ENCODE results near the gene POLA2. TPM values are rescaled to one million over a fixed set of nuclear protein-coding genes. Genes with fewer than 3 reads are reported as not detected.

The POLA2 gene
- total RNA-seq, 1 donor from 2014 or later: 8.6 TPM

- no peak overlapping the region for H3K4me3 Mint-ChIP-seq (ENCODE audit: unreplicated experiment)
- H3K27ac Mint-ChIP-seq (ENCODE audit: unreplicated experiment): peak overlapping the region; percentile 22
- H3K27me3 Mint-ChIP-seq (ENCODE audit: unreplicated experiment): peaks cover 15% of the 10 kb centered on the region
- peak; percentile 54 for DNase-seq
- H3K4me1 Mint-ChIP-seq (ENCODE audit: low read depth, unreplicated experiment): peaks cover 49% of the 10 kb centered on the region
- H3K9me3 Mint-ChIP-seq (ENCODE audit: unreplicated experiment): peaks cover 8% of the 10 kb centered on the region
- H3K36me3 Mint-ChIP-seq (ENCODE audit: unreplicated experiment): peaks cover 5% of the 10 kb centered on the region
- TF ChIP-seq CTCF (IDR thresholded peaks at IDR 0.05; ENCODE audit: partially characterized antibody, unreplicated experiment): no peak
These were observed 36.4 kb downstream of the POLA2 start for GRCh38 chr11:65298131-65298535.

GRCh38 chr11:65298655-65299179 is 37.0 kb downstream of the POLA2 start:
- H3K27ac Mint-ChIP-seq (ENCODE audit: unreplicated experiment): peak overlapping the region; percentile 22
- peaks cover 15% of the 10 kb centered on the region for H3K27me3 Mint-ChIP-seq (ENCODE audit: unreplicated experiment)
- H3K9me3 Mint-ChIP-seq (ENCODE audit: unreplicated experiment): peaks cover 8% of the 10 kb centered on the region
- H3K36me3 Mint-ChIP-seq (ENCODE audit: unreplicated experiment): peaks cover 5% of the 10 kb centered on the region
- peaks cover 45% of the 10 kb centered on the region for H3K4me1 Mint-ChIP-seq (ENCODE audit: low read depth, unreplicated experiment)
- no peak for TF ChIP-seq CTCF (IDR thresholded peaks at IDR 0.05; ENCODE audit: partially characterized antibody, unreplicated experiment)
- H3K4me3 Mint-ChIP-seq (ENCODE audit: unreplicated experiment): no peak overlapping the region
- no peak for DNase-seq

- Mint-ChIP-seq H3K36me3 (ENCODE audit: unreplicated experiment) (no peaks in the 10 kb centered on the region), H3K27me3 (ENCODE audit: unreplicated experiment) (peaks cover 14% of the 10 kb centered on the region), H3K4me1 (ENCODE audit: low read depth, unreplicated experiment) (peaks cover 27% of the 10 kb centered on the region), H3K27ac (ENCODE audit: unreplicated experiment) (no peak overlapping the region), H3K4me3 (ENCODE audit: unreplicated experiment) (no peak overlapping the region), H3K9me3 (ENCODE audit: unreplicated experiment) (peaks cover 5% of the 10 kb centered on the region)
- no peak for DNase-seq
- no peak for TF ChIP-seq CTCF (IDR thresholded peaks at IDR 0.05; ENCODE audit: partially characterized antibody, unreplicated experiment)
These were observed 39.0 kb downstream of the POLA2 start for GRCh38 chr11:65300621-65301275.

GRCh38 chr11:65301491-65302329 is 39.9 kb downstream of the POLA2 start:
- Mint-ChIP-seq H3K4me1 (ENCODE audit: low read depth, unreplicated experiment) (peaks cover 24% of the 10 kb centered on the region), H3K27me3 (ENCODE audit: unreplicated experiment) (peaks cover 14% of the 10 kb centered on the region), H3K9me3 (ENCODE audit: unreplicated experiment) (peaks cover 5% of the 10 kb centered on the region), H3K36me3 (ENCODE audit: unreplicated experiment) (no peaks in the 10 kb centered on the region), H3K27ac (ENCODE audit: unreplicated experiment) (peak overlapping the region; percentile 89), H3K4me3 (ENCODE audit: unreplicated experiment) (peak overlapping the region; percentile 35)
- DNase-seq: peak; percentile 83
- TF ChIP-seq CTCF (IDR thresholded peaks at IDR 0.05; ENCODE audit: partially characterized antibody, unreplicated experiment): no peak
